Measurements from ENCODE around the gene CHPF. TPM values are rescaled to one million over a fixed set of nuclear protein-coding genes. Genes with fewer than 3 reads are reported as not detected.

Gene CHPF
- total RNA-seq, 4 donors from 2014 or later: 21.0 to 50.5 (median 37.2) TPM

- Histone ChIP-seq H3K27me3 (peaks cover 25 to 39% (median 34%) of the 10 kb centered on the region in 3 donors), H3K27ac (no peak overlapping the region), H3K4me1 (peaks cover 7 to 16% of the 10 kb centered on the region in 2 donors), H3K9me3 (no peaks in the 10 kb centered on the region), H3K36me3 (no peaks in the 10 kb centered on the region), H3K4me3 (no peak overlapping the region)
- no peak for ATAC-seq
- no peak for DNase-seq
- in situ Hi-C loops (cut with MboI; ENCODE audit: low sequenced_read_pairs in 4 of 4) (no loop called here), intact Hi-C loops (cut with DNase I; ENCODE audit: low total_unique reads) (no loop called here)
- no peak for TF ChIP-seq POLR2A (IDR thresholded peaks at IDR 0.05)
- TF ChIP-seq, protein P1, sequence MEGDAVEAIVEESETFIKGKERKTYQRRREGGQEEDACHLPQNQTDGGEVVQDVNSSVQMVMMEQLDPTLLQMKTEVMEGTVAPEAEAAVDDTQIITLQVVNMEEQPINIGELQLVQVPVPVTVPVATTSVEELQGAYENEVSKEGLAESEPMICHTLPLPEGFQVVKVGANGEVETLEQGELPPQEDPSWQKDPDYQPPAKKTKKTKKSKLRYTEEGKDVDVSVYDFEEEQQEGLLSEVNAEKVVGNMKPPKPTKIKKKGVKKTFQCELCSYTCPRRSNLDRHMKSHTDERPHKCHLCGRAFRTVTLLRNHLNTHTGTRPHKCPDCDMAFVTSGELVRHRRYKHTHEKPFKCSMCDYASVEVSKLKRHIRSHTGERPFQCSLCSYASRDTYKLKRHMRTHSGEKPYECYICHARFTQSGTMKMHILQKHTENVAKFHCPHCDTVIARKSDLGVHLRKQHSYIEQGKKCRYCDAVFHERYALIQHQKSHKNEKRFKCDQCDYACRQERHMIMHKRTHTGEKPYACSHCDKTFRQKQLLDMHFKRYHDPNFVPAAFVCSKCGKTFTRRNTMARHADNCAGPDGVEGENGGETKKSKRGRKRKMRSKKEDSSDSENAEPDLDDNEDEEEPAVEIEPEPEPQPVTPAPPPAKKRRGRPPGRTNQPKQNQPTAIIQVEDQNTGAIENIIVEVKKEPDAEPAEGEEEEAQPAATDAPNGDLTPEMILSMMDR (IDR thresholded peaks at IDR 0.05 in 4 of 5, conservative IDR thresholded peaks at IDR 0.05 in 1 of 5): no peak
Measured at GRCh38 chr2:219513787-219514186, 29.8 kb downstream of the CHPF start.

DNA sequence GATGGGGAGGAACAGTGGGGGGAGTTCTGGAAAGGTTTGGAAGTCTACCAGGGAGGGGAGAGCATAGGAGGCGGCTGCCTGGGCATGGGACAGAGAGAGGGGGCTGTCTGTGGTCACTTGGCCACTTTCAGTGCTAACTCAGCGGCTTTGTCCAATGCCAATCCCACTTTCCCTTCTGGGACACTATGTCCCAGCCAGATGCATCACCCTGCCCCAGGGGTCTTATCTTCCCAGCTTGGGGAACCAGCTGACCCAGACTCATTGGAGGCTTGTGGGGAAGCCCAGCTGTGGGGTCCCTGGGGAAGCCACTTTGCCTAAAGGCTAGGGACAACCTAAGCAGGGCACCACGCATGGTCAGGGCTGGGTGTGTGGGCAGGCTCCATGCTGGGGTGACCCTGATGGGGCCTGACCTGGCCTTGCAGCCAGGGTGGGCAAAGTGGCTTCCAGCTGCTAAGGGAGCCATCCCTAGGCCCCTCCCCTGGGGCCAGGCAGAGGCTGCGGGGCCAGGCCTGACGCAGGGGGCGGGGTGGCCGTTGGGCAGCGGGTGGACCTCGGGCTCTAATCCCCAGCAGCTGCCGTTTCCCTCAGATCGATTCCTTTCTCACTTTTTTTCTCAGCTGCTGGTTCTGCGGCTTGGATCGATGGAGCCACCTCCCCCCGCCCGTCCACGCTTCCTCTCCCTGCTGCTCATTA lies 30.9 kb downstream of the CHPF start:
- Histone ChIP-seq H3K4me3 (no peak overlapping the region), H3K27ac (no peak overlapping the region), H3K27me3 (peaks cover 25 to 39% (median 34%) of the 10 kb centered on the region in 3 donors), H3K9me3 (no peaks in the 10 kb centered on the region), H3K4me1 (peaks cover 7 to 16% of the 10 kb centered on the region in 2 donors), H3K36me3 (no peaks in the 10 kb centered on the region)
- intact Hi-C loops (cut with DNase I; ENCODE audit: low total_unique reads) (no loop called here), in situ Hi-C loops (cut with MboI; ENCODE audit: low sequenced_read_pairs in 4 of 4) (no loop called here)
- no peak for ATAC-seq
- TF ChIP-seq POLR2A (IDR thresholded peaks at IDR 0.05): no peak
- TF ChIP-seq, protein P1 (IDR thresholded peaks at IDR 0.05 in 4 of 5, conservative IDR thresholded peaks at IDR 0.05 in 1 of 5): no peak
- no peak for DNase-seq

DNA sequence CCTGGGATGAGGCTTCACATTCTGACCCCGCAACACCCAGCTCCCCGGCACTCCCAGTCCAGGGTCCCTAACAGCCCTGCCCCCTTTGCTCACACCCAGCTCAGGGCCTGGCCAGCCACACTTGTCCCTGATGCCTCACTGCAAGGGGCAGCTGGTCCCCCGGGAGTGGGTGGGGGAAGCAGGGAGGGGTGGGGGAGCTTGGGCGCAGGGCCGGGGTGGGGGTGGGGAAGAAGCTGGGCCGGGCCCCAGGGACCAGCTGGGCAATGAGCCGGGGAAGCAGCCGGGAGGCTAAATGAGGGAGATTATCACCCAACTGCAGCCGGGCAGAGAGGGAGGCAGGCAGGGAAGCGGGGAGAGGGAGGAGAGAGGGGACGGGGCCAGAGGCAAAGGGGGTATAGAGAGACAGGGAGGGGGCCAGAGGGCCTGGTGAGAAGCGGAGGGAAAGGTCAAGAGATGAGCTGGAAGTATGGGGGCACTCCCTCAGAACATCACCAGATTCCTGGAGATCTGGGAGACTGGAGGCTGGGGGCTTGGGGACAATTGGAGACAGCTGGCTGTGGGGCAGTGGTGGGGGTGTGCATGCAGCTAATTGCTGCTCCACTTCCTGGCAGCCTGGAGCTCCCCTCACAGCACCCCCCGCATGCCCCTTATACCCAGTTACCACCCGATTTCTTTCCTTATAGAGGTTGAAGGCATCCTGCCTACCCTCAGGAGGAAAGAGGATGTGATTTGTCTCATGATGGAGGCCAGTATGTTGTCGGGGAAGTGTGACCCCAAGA lies 31.9 kb downstream of the CHPF start:
- DNase-seq (no peak), ATAC-seq (no peak)
- Histone ChIP-seq H3K4me1 (peaks cover 7 to 16% of the 10 kb centered on the region in 2 donors), H3K9me3 (no peaks in the 10 kb centered on the region), H3K27ac (no peak overlapping the region), H3K4me3 (no peak overlapping the region), H3K36me3 (no peaks in the 10 kb centered on the region), H3K27me3 (peaks cover 25 to 39% (median 34%) of the 10 kb centered on the region in 3 donors)
- intact Hi-C loops (cut with DNase I; ENCODE audit: low total_unique reads) (no loop called here), in situ Hi-C loops (cut with MboI; ENCODE audit: low sequenced_read_pairs in 4 of 4) (no loop called here)
- TF ChIP-seq, protein P1 (IDR thresholded peaks at IDR 0.05 in 4 of 5, conservative IDR thresholded peaks at IDR 0.05 in 1 of 5): no peak
- no peak for TF ChIP-seq POLR2A (IDR thresholded peaks at IDR 0.05)

DNA sequence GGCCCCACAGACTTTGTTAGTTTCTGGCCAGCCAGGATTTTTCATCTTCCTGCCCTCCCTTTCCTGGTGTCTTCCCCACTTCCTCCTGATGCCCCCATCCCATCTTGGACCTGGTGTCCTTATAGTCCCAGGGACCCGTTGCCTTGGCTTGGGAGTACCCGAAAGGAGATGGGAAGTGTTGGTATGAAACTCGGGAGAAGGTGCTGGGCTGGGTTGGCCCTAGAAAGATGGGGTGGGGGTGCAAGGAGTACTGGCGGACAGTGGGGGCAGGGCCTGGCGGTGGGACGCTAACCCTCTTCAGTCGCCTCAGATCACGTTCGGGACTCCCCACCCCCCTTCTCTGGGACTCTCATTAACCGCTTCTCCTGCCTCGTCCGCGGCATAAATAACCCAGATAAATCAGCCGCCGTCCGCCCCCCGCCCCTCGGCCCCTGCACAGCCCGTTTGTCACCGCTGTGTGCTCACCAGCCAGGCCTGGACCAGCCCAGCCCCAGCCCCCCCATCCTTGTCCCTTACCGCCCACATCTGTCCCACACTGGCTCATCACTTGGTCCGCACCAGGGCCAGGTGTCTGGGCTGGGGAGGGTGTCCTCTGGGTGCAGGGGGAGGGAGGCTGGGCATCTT lies 33.0 kb downstream of the CHPF start:
- in situ Hi-C loops (cut with MboI; ENCODE audit: low sequenced_read_pairs in 4 of 4): no loop called here
- intact Hi-C loops (cut with DNase I; ENCODE audit: low total_unique reads): no loop called here
- no peak overlapping the region for H3K27ac ChIP-seq
- TF ChIP-seq, protein P1 (IDR thresholded peaks at IDR 0.05 in 4 of 5, conservative IDR thresholded peaks at IDR 0.05 in 1 of 5): no peak
- TF ChIP-seq POLR2A (IDR thresholded peaks at IDR 0.05): no peak
- peaks cover 25 to 39% (median 34%) of the 10 kb centered on the region in 3 donors for H3K27me3 ChIP-seq
- ATAC-seq (no peak), DNase-seq (no peak)
- peaks cover 0 to 9% of the 10 kb centered on the region in 2 donors for H3K36me3 ChIP-seq
- H3K4me1 ChIP-seq: peaks cover 7 to 16% of the 10 kb centered on the region in 2 donors
- H3K4me3 ChIP-seq: no peak overlapping the region
- no peaks in the 10 kb centered on the region for H3K9me3 ChIP-seq

All from gastrocnemius medialis (tissue), 4 donors.